Hippocampal formation (tissue), 2 donors: ENCODE results near the gene ZNF611.
"Not testable (repeated sequence)": the region's sequence is repeated elsewhere in the genome, so short reads cannot be mapped to it uniquely, and the experiment has no call there.

Experiments used
- DNase-seq, 2 donors: peaks; one replicate each; lab custom pipeline; 2025; lab: John Stamatoyannopoulos, UW

ZNF611 gene

GRCh38 chr19:52734893-52735661, at the start of gene ZNF611:
Gene ZNF611 (minus strand): TSS chr19:52735044. CDS start chr19:52715894, 19,150 bp downstream.
- peak; percentile 89 to 96 for DNase-seq

GRCh38 chr19:52782864-52783263, 48.0 kb upstream of the ZNF611 start:
- DNase-seq = not testable (repeated sequence)

GRCh38 chr19:52778811-52779210, 44.0 kb upstream of the ZNF611 start:
- DNase-seq = no peak

GRCh38 chr19:52756447-52756846, 21.6 kb upstream of the ZNF611 start:
- DNase-seq = not testable (repeated sequence)

GRCh38 chr19:52749780-52750179, 14.9 kb upstream of the ZNF611 start:
- no peak for DNase-seq

GRCh38 chr19:52748336-52748950, 13.6 kb upstream of the ZNF611 start:
- DNase-seq = peak in 1 of 2 donors; percentile 61

- DNase-seq = not testable (repeated sequence)
These were observed 11.1 kb upstream of the ZNF611 start for GRCh38 chr19:52745919-52746318.

GRCh38 chr19:52743091-52743490, 8.2 kb upstream of the ZNF611 start:
- DNase-seq = no peak

- no peak for DNase-seq
These were observed 7.7 kb upstream of the ZNF611 start for GRCh38 chr19:52742516-52742915.

GRCh38 chr19:52741951-52742485, 7.2 kb upstream of the ZNF611 start:
- DNase-seq = no peak

- DNase-seq = not testable (repeated sequence)
These were observed 6.5 kb upstream of the ZNF611 start for GRCh38 chr19:52741371-52741770.

GRCh38 chr19:52739576-52739975, 4.7 kb upstream of the ZNF611 start:
- DNase-seq = no peak

- DNase-seq = peak in 1 of 2 donors; percentile 22
These were observed 890 bp upstream of the ZNF611 start for GRCh38 chr19:52735734-52736133.

GRCh38 chr19:52734331-52734892, 432 bp downstream of the ZNF611 start:
- peak; percentile 16 to 49 for DNase-seq

GRCh38 chr19:52726051-52726450, 8.8 kb downstream of the ZNF611 start:
- not testable (repeated sequence) for DNase-seq

GRCh38 chr19:52725528-52725961, 9.3 kb downstream of the ZNF611 start:
- no peak for DNase-seq

- no peak for DNase-seq
These were observed 9.9 kb downstream of the ZNF611 start for GRCh38 chr19:52724701-52725514.

GRCh38 chr19:52723907-52724598, 10.8 kb downstream of the ZNF611 start:
- not testable (repeated sequence) for DNase-seq

- no peak for DNase-seq
These were observed 12.5 kb downstream of the ZNF611 start for GRCh38 chr19:52722062-52723003.

- DNase-seq = not testable (repeated sequence)
These were observed 14.3 kb downstream of the ZNF611 start for GRCh38 chr19:52720541-52720940.
